ENCODE measurements around the gene TMEM131L.

Gene TMEM131L

DNA sequence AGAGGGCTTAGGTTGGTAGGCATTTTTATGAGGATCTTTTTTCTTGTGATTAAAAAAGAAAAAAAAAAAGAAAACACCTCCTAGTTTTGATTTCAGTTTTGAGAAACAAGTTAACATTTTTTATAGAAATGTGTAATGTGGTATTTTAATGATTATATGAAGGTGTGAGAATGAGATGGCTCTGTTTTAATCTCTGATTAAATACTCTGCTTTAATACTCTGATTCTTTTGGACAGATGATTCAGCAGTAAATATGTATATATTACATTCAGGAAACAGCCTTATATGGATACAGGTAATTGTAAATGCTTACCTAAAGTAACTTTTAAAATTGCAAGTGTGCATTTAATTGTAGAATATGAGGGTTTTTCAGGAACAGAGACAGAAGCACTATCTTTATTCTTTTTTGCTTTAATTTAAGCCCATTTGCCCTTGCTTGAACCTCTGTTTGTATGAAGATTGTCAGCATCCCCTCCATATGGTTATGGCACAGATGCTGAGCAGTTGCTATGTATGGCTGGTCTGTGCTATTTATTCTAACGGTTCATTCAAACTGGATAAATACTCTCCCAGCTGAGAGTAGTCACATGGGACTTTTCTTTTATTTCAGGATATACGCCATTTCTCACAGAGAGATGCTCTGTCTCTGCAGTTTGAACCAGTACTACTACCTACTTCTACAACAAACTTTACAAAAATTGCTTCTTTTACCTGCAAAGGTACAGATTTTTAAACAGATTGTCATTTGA is 117.0 kb downstream of the TMEM131L start:
- Histone ChIP-seq H3K36me3 (ENCODE audit: insufficient read depth, low read length) (peaks cover 82% of the 10 kb centered on the region), H2AFZ (ENCODE audit: low read length) (no peak overlapping the region), H3K79me2 (ENCODE audit: insufficient read depth, low read length) (peaks cover 14% of the 10 kb centered on the region), H3K4me3 (ENCODE audit: low read length, poor library complexity, severe bottlenecking) (no peak overlapping the region), H3K9me3 (ENCODE audit: insufficient read depth, low read depth, low read length) (no peaks in the 10 kb centered on the region), H3K9ac (ENCODE audit: low read depth, low read length, poor library complexity, severe bottlenecking) (no peak overlapping the region), H3K9me2 (replicated peaks; ENCODE audit: low read depth, low read length) (no peaks in the 10 kb centered on the region), H3K27me3 (ENCODE audit: insufficient read depth, low read length, poor library complexity, severe bottlenecking) (no peaks in the 10 kb centered on the region), H3K4me1 (ENCODE audit: insufficient read depth, low read length, poor library complexity, severe bottlenecking) (no peaks in the 10 kb centered on the region), H4K20me1 (ENCODE audit: insufficient read depth, low read length, poor library complexity, severe bottlenecking) (peaks cover 6% of the 10 kb centered on the region), H3F3A (ENCODE audit: low read depth) (no peaks in the 10 kb centered on the region), H3K4me2 (ENCODE audit: low read depth, low read length, poor library complexity, severe bottlenecking) (no peak overlapping the region)
- TF ChIP-seq CTCF (conservative IDR thresholded peaks at IDR 0.05; ENCODE audit: low read length) (no peak), EZH2phosphoT487 (IDR thresholded peaks at IDR 0.05; ENCODE audit: borderline replicate concordance) (no peak)

DNA sequence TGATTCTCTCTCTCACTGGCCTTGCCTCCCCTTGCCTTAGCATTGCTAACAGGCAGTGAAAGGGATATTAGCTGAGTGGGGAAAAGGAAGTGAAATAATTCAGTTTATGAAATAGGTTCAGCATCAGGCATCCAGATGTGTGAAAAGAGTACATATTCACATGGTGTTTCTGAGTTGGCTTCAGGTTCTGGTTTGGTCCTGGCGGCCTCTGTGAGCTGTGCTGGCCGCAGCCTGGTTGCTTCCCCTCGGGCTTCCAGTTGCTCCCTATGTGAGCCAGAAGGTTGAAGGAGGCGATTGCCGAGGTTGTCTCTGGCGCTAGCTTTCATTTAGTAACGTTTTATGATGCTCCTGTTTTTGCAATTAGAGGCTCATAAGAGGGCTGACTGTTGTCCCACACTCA is 118.9 kb downstream of the TMEM131L start:
- Histone ChIP-seq H3K9me3 (ENCODE audit: insufficient read depth, low read depth, low read length) (no peaks in the 10 kb centered on the region), H3F3A (ENCODE audit: low read depth) (no peaks in the 10 kb centered on the region), H3K36me3 (ENCODE audit: insufficient read depth, low read length) (peaks cover 94% of the 10 kb centered on the region), H3K9ac (ENCODE audit: low read depth, low read length, poor library complexity, severe bottlenecking) (no peak overlapping the region), H2AFZ (ENCODE audit: low read length) (no peak overlapping the region), H4K20me1 (ENCODE audit: insufficient read depth, low read length, poor library complexity, severe bottlenecking) (peaks cover 6% of the 10 kb centered on the region), H3K79me2 (ENCODE audit: insufficient read depth, low read length) (peaks cover 7% of the 10 kb centered on the region), H3K9me2 (replicated peaks; ENCODE audit: low read depth, low read length) (no peaks in the 10 kb centered on the region), H3K4me3 (ENCODE audit: low read length, poor library complexity, severe bottlenecking) (no peak overlapping the region), H3K4me2 (ENCODE audit: low read depth, low read length, poor library complexity, severe bottlenecking) (no peak overlapping the region), H3K4me1 (ENCODE audit: insufficient read depth, low read length, poor library complexity, severe bottlenecking) (no peaks in the 10 kb centered on the region), H3K27me3 (ENCODE audit: insufficient read depth, low read length, poor library complexity, severe bottlenecking) (no peaks in the 10 kb centered on the region)
- TF ChIP-seq EZH2phosphoT487 (IDR thresholded peaks at IDR 0.05; ENCODE audit: borderline replicate concordance): no peak
- no peak for TF ChIP-seq CTCF (conservative IDR thresholded peaks at IDR 0.05; ENCODE audit: low read length)

- H2AFZ ChIP-seq (ENCODE audit: low read length): no peak overlapping the region
- H3K36me3 ChIP-seq (ENCODE audit: insufficient read depth, low read length): peaks cover 94% of the 10 kb centered on the region
- no peaks in the 10 kb centered on the region for H3K27me3 ChIP-seq (ENCODE audit: insufficient read depth, low read length, poor library complexity, severe bottlenecking)
- no peak overlapping the region for H3K4me3 ChIP-seq (ENCODE audit: low read length, poor library complexity, severe bottlenecking)
- no peaks in the 10 kb centered on the region for H3F3A ChIP-seq (ENCODE audit: low read depth)
- TF ChIP-seq CTCF (conservative IDR thresholded peaks at IDR 0.05; ENCODE audit: low read length): no peak
- no peak for TF ChIP-seq EZH2phosphoT487 (IDR thresholded peaks at IDR 0.05; ENCODE audit: borderline replicate concordance)
- no peak overlapping the region for H3K9ac ChIP-seq (ENCODE audit: low read depth, low read length, poor library complexity, severe bottlenecking)
- 0 out of 2 replicates have a peak, but pooled peaks cover under 1% of the 10 kb centered on the region for H3K79me2 ChIP-seq (ENCODE audit: insufficient read depth, low read length)
- H3K4me1 ChIP-seq (ENCODE audit: insufficient read depth, low read length, poor library complexity, severe bottlenecking): no peaks in the 10 kb centered on the region
- peaks cover 3% of the 10 kb centered on the region for H4K20me1 ChIP-seq (ENCODE audit: insufficient read depth, low read length, poor library complexity, severe bottlenecking)
- H3K4me2 ChIP-seq (ENCODE audit: low read depth, low read length, poor library complexity, severe bottlenecking): no peak overlapping the region
- H3K9me2 ChIP-seq (replicated peaks; ENCODE audit: low read depth, low read length): no peaks in the 10 kb centered on the region
- no peaks in the 10 kb centered on the region for H3K9me3 ChIP-seq (ENCODE audit: insufficient read depth, low read depth, low read length)
Measured at GRCh38 chr4:153589703-153590595, 123.8 kb downstream of the TMEM131L start.
